ENCODE data around the gene SNX25. TPM values are rescaled to one million over a fixed set of nuclear protein-coding genes. Genes with fewer than 3 reads are reported as not detected.

The SNX25 gene
- total and polyA plus RNA-seq, 8 donors: 2.6 to 36.8 (median 8.3) TPM

- DNase-seq: no peak
- Histone ChIP-seq H3K27ac (no peak overlapping the region), H3K4me1 (peaks cover 0 to 6% (median 0%) of the 10 kb centered on the region in 4 donors), H3K9me3 (peaks cover 0 to 9% (median 0%) of the 10 kb centered on the region in 4 donors), H3K36me3 (peaks cover 0 to 54% (median 29%) of the 10 kb centered on the region in 4 donors), H3K4me3 (no peak overlapping the region), H3K27me3 (no peaks in the 10 kb centered on the region)
- 89 to 94% (median 92%) methylated on average over 2 of the region's 2 CpGs for WGBS, 5 donors
- TF ChIP-seq CTCF (IDR thresholded peaks at IDR 0.05) (no peak), POLR2A (IDR thresholded peaks at IDR 0.05) (no peak), POLR2AphosphoS5 (IDR thresholded peaks at IDR 0.05) (no peak), EP300 (IDR thresholded peaks at IDR 0.05) (no peak)
- intact Hi-C loops (cut with DNase I; ENCODE audit: low total_unique reads): no loop called here
Measured at GRCh38 chr4:185341377-185341776, 132.0 kb downstream of the SNX25 start.

- intact Hi-C loops (cut with DNase I; ENCODE audit: low total_unique reads): no loop called here
- Histone ChIP-seq H3K4me3 (no peak overlapping the region), H3K4me1 (peaks cover 0 to 6% (median 0%) of the 10 kb centered on the region in 4 donors), H3K36me3 (peaks cover 0 to 57% (median 34%) of the 10 kb centered on the region in 4 donors), H3K27me3 (no peaks in the 10 kb centered on the region), H3K27ac (no peak overlapping the region), H3K9me3 (peaks cover 0 to 9% (median 0%) of the 10 kb centered on the region in 4 donors)
- DNase-seq: no peak
- TF ChIP-seq POLR2AphosphoS5 (IDR thresholded peaks at IDR 0.05) (no peak), POLR2A (IDR thresholded peaks at IDR 0.05) (no peak), EP300 (IDR thresholded peaks at IDR 0.05) (no peak), CTCF (IDR thresholded peaks at IDR 0.05) (no peak)
- 88 to 91% (median 90%) methylated on average over 6 of the region's 6 CpGs for WGBS, 5 donors
Measured at GRCh38 chr4:185341841-185342240, 132.4 kb downstream of the SNX25 start.

GRCh38 chr4:185343726-185344581 lies 134.6 kb downstream of the SNX25 start:
- H3K4me3 ChIP-seq: no peak overlapping the region
- WGBS, 5 donors: 78 to 88% (median 84%) methylated on average over 15 of the region's 15 CpGs
- peaks cover 0 to under 1% (median 0%) of the 10 kb centered on the region in 4 donors for H3K9me3 ChIP-seq
- TF ChIP-seq EP300 (IDR thresholded peaks at IDR 0.05) (no peak), POLR2AphosphoS5 (IDR thresholded peaks at IDR 0.05) (no peak), POLR2A (IDR thresholded peaks at IDR 0.05) (no peak), CTCF (IDR thresholded peaks at IDR 0.05) (no peak)
- intact Hi-C loops (cut with DNase I; ENCODE audit: low total_unique reads): no loop called here
- DNase-seq: peak in 1 of 2 donors; percentile 13
- peak overlapping the region in 1 of 5 donors; percentile 56 for H3K27ac ChIP-seq
- H3K36me3 ChIP-seq: peaks cover 0 to 70% (median 51%) of the 10 kb centered on the region in 4 donors
- peaks cover 0 to 6% (median 0%) of the 10 kb centered on the region in 4 donors for H3K4me1 ChIP-seq
- no peaks in the 10 kb centered on the region for H3K27me3 ChIP-seq

- intact Hi-C loops (cut with DNase I; ENCODE audit: low total_unique reads): no loop called here
- no peaks in the 10 kb centered on the region for H3K9me3 ChIP-seq
- peaks cover 0 to 70% (median 58%) of the 10 kb centered on the region in 4 donors for H3K36me3 ChIP-seq
- no peak overlapping the region for H3K4me3 ChIP-seq
- no peak for DNase-seq
- no peaks in the 10 kb centered on the region for H3K27me3 ChIP-seq
- H3K27ac ChIP-seq: peak overlapping the region in 1 of 5 donors; percentile 56
- 74 to 83% (median 77%) methylated on average over 6 of the region's 6 CpGs for WGBS, 5 donors
- peaks cover 0 to 6% (median 0%) of the 10 kb centered on the region in 4 donors for H3K4me1 ChIP-seq
- no peak for TF ChIP-seq CTCF (IDR thresholded peaks at IDR 0.05)
- no peak for TF ChIP-seq EP300 (IDR thresholded peaks at IDR 0.05)
- no peak for TF ChIP-seq POLR2A (IDR thresholded peaks at IDR 0.05)
- no peak for TF ChIP-seq POLR2AphosphoS5 (IDR thresholded peaks at IDR 0.05)
Measured at GRCh38 chr4:185344743-185345538, 135.5 kb downstream of the SNX25 start.

Data from stomach (tissue), 9 donors.